H1 (cell line): ENCODE results near the gene UBE3C.

Experiments
- ATF3 ChIP-seq: IDR thresholded peaks from 2 replicates; pipeline ENCODE4 v1.6.1; 2011; ENCODE audit warnings: low read depth, mild to moderate bottlenecking, low read length; ENCODE audit not compliant: insufficient read depth
- CTCF ChIP-seq, 3 experiments: IDR thresholded peaks; 1 replicate in 2 of 3; 2 replicates in 1 of 3; pipeline versions ENCODE4 v1.5.1 to v1.6.1; 2011; ENCODE audit warnings: low read length in 3 of 3, mild to moderate bottlenecking in 3 of 3, inconsistent platforms in 2 of 3, low read depth in 1 of 3, moderate library complexity in 1 of 3; ENCODE audit not compliant: insufficient read depth in 1 of 3; ENCODE audit errors: control extremely low read depth in 1 of 3
- MAX ChIP-seq: IDR thresholded peaks from 2 replicates; pipeline ENCODE4 v1.6.1; 2012; ENCODE audit warnings: inconsistent platforms
- POLR2A ChIP-seq, 2 experiments: IDR thresholded peaks; 1 replicate in 1 of 2; 2 replicates in 1 of 2; pipeline ENCODE4 v1.6.1; 2011; ENCODE audit warnings: low read depth in 2 of 2, low read length in 2 of 2, mild to moderate bottlenecking in 2 of 2; ENCODE audit errors: control extremely low read depth in 1 of 2
- USF2 ChIP-seq: IDR thresholded peaks from 2 replicates; pipeline ENCODE4 v1.6.1; 2011; ENCODE audit warnings: low read length, improper control_type of control experiment

GRCh38 chr7:157165987-157166386 lies 27.3 kb downstream of the UBE3C start:
- TF ChIP-seq USF2 (no peak), POLR2A (IDR thresholded peaks at IDR 0.05; ENCODE audit: control extremely low read depth in 1 of 2, low read depth in 2 of 2, low read length in 2 of 2) (no peak), ATF3 (no peak), CTCF (IDR thresholded peaks at IDR 0.05; ENCODE audit: control extremely low read depth in 1 of 3, insufficient read depth in 1 of 3, low read depth in 1 of 3, low read length in 3 of 3) (no peak), MAX (no peak)
